GM20431 (cell line): ENCODE data around the gene C15orf39.

Source experiments
- in situ Hi-C: fragments of 300-500 bp; cut with MseI, MboI; formaldehyde crosslinking; loops from one replicate; pipeline ENCODE4 v1.15.0; 2020; ENCODE audit warnings: low sequenced_read_pairs; ENCODE audit not compliant: unreplicated experiment

C15orf39 gene

DNA sequence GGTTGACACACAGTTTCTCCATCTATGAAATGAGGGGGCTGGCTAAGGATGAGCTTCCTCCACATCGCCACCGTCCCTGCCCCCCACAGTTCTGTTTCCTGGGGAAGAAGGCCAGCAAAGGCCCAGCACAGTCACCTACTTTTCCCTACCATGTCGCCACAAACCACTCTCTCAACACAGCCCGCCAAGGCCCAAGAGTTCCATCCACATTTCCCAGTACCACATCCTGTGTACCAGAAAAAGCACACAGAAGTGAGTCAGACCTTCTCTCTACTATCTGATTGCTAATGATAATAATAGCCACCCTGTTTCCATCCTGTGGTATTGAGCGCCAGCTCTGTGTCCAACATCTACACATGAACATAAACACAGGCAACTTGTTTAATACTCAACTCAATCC lies 30.3 kb upstream of the C15orf39 start:
- in situ Hi-C loops, result no loop called here

DNA sequence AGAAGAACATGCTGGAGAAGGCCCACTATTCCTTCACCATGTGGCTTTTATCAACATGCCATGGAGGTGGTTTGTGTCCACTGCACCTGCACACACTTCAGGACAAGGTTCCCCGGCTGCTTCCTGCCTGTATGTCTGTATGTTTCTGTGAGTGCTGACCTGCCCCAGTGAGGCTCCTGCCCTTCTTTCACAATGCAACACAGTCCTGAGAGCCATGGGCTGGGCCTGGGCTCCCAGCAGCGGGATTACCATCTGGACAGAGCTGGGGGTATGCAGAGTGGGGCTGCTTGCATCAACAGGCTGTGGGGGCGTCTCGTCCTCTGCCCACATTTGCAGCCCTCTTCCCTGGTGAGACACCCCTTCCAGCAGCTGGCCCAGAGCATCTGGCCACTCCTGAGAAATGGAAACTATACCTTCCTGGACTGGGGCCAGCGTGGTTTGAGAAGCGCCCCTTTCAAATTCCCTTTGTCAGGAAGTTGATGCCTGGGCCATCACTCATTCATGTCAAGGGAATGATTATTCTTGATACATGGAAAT lies 29.3 kb upstream of the C15orf39 start:
- in situ Hi-C loops, result no loop called here

DNA sequence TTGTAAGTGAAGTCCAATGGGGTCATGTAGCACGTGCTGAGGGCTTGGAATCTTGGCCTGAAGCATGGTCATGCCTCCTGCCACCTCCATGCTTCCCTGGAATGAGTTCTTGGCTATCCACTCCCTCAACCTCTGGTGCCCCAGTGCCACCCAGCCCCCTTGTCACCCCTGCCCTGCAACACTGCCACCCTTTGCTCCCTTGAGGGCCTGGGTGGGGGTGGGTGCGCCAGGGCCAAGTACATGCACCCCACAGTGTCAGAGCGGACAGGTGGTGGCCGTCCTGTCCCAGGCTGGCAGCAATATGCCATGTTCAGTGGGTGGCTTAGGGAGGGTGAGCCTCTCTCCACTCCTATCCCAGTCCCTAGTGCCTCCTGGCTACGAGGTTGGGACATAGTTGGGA lies 27.6 kb upstream of the C15orf39 start:
- in situ Hi-C loops, result no loop called here

DNA sequence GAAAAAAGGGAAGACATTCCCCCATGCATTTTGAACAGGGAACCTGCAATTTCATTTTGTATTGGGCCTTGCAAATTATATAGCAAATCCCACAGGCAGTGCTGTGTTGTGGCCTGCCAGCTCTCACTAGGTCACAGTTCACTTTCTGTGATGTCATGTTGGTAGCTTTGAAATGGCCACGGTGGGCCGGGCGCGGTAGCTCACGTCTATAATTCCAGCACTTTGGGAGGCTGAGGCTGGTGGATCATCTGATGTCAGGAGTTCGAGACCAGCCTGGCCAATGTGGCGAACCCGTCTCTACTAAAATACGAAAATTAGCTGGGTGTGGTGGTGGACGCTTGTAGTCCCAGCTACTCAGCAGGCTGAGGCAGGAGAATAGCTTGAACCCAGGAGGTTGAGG lies 27.0 kb upstream of the C15orf39 start:
- in situ Hi-C loops, result no loop called here

DNA sequence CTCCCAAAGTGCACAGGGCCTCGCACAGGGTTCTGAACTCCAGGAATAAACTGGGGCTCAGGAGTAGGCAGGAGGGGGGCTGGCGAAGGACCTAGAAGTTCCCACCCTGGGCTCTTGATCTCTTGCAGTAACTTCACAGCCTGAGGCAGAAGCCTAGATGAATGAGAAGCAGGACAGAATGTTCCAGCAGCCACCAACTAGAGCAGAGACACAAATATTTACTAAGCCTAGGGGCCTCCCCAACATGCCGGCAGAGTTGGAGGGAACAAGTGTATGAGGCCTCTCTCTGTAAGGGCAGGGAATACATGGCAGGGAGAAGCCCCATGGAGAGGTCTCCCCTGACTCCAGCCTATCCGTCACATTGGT lies 25.3 kb upstream of the C15orf39 start:
- in situ Hi-C loops, result no loop called here

DNA sequence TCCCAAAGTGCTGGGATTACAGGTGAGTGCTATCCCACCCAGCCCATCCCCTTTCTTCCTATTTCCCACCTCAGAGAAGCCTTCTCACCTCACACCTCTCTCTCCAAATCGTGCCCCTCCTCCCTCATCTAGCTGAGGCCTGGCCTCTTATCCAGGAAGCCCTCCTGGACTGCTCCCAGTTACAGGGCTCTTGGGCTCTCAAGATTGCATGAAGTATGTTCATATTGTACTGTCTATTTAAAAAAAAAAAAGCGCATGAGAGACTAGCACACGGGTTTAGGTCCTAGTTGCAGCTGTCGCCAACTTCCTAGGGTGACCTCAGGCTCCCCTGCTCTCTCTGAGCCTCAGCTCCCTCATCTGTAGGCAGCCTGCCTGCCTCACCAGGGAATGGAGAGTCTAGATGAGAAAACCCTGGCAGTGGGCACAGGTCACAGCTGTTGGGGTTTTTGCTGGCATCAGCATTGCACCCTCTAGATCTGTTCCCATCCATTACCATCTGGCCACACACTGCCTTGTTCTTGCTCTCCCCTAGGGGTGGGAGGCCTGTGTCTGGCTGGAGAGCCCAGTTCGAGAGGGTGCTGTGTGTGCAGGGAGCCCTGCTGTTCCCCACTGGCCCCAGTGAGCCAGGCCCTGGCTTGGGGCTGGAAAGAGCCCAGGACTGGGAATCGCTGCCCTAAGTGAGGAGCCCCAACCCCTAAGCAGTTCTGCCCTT lies 24.2 kb upstream of the C15orf39 start:
- in situ Hi-C loops, result no loop called here

DNA sequence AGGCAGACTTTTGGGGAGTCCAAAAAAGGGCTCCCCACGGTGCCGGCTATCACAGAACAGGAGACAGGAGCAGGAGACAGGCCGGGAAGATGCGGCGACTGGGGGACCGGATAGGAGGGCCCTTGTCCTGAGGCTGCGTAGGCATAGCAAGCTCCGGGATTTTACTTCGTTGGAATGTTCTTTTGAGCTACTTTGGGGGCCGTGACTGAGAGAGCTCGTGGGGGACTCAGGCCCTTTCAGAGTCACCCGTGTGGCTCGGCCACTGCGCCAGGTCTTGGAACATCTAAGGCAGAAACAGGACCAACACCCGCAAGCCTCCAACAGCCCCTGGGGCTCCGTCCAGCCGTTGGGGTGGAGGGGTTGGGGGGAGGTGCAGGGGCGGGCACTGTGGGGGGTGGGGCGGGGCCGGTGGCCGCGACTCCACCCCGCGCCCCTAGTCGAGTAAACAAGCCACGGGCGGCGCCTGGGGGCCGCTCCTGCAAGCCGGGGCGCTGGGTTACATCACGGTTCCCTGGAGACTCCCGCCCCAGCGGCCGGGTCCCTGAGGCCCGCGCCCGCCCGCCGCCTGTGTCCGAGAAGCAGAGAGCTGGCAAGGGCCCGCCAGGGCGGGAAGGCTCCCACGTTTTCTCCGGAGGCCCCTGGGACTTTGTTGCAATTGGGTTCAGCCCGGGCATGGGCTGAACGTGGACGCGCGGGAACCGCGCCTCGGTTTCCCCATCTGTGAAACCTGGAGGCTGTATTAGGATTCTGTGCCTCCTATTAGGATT lies 23.3 kb upstream of the C15orf39 start:
- in situ Hi-C loops, result no loop called here

DNA sequence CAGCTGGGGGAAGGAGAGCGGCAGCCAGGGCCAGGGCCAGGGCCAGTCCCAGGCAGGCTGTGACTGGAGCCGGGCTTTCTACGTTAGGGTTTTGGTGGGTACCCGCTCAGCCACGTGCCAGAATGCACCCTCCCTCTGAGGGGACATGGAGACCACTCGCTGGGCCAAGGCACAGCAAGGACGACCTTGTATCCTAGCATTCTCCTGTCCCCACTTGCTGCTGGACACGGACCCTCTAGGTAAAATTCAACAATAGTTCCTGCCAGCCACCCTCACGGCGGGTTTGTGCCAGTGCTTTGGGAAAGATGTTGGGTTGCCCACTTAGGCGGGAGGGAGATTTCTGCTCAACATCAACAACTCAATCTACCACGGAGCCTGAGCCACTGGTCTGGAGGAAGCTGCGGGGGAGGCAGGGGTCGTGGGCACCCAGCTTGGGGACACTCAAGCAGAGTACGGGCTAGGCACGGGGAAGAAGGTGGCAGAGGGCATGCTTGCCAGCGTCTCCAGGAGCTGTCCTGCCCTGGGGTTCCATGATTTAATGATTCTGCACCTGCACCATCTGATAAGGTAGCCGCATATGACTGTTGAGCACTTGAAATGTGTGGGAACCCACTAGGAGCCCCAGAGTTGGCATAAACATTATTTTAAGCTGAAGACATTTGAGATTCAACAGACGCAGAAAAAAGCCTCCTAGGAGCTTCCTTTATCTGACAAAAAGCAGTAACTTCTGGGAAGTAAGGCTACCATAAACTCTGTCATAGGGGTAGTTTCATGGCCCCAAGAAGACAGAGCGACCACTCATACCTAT lies 22.5 kb upstream of the C15orf39 start:
- in situ Hi-C loops, result no loop called here

DNA sequence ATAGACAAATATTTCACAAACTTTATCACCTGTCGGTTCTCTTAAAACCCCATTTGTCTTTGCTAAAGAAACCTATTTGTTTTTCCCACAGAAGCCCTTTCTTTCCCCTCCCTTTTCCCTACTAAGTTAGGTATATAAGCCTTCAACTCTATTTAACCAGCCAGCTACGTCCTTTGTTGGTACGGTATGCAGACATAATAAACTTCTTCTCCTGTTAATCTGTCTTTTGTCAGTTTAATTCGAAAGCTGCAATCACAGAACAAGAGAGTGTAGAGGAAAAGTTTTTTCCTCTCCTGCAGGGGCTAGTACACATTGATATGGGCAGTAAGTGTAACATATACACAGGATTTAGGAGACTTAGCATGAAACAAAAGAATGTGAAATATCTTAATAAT lies 21.9 kb upstream of the C15orf39 start:
- in situ Hi-C loops, result no loop called here

DNA sequence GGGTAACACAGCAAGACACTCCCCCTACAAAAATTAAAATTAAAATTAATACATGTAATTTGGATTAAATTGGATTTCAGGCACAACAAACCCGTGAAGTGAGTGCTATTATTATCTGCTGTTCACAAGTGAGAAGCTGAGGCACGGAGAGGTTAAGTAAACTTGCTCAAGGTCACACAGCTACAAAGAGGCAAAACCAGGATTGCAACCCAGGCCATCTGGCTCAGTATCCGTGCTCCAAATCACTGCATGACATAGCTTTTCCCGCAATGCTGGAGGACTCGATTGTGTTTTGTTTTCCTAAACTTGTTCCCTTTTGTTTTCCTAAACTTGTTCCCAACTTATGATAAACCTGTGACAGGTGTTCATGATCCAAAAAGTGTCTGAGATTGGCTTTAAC lies 19.9 kb upstream of the C15orf39 start:
- in situ Hi-C loops, result no loop called here

DNA sequence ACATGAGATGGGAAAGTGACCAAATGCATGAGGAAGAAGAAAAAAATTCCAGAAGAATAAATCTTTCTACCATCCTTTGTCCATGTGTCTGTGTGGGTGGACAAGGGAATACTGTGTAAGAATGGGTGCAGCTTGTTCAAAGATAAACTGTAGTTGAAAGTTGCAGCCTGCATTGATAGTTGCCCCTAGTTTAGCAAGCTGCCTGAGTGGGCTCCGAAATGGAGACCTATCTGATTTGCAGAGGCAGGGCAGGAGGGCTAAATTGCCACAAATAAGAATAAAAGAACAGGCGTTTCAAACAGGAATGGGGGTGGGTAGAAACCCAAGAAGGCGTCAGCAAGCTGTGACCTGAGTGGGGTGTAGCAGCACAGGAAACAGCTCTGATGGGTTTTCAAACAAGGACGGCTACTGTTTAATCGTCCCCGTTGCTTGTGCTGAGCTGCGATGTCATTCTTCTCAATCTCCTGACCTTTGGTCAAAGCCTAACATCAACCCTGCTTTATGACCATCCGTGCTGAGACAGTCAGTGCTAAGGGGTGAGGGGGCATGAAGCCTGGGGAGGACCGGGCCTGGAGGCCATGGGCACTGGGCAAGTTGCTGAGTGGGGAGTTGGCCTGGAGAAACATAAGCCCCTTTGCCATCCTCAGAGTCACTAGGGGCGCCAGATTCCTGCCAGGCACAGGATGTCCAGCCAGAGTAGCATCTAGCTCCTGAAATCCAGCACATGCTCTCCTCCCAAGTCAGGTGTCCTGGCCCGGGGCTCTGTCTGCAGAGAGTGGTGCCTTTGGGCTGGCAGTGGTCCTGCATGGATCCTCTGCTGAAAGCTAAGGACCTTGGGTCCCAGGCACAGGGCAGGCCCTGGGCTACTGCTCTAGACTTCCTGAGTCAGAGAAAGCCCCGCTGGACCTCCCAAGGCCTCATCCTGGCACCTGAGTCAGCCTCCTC lies 19.2 kb upstream of the C15orf39 start:
- in situ Hi-C loops, result no loop called here

DNA sequence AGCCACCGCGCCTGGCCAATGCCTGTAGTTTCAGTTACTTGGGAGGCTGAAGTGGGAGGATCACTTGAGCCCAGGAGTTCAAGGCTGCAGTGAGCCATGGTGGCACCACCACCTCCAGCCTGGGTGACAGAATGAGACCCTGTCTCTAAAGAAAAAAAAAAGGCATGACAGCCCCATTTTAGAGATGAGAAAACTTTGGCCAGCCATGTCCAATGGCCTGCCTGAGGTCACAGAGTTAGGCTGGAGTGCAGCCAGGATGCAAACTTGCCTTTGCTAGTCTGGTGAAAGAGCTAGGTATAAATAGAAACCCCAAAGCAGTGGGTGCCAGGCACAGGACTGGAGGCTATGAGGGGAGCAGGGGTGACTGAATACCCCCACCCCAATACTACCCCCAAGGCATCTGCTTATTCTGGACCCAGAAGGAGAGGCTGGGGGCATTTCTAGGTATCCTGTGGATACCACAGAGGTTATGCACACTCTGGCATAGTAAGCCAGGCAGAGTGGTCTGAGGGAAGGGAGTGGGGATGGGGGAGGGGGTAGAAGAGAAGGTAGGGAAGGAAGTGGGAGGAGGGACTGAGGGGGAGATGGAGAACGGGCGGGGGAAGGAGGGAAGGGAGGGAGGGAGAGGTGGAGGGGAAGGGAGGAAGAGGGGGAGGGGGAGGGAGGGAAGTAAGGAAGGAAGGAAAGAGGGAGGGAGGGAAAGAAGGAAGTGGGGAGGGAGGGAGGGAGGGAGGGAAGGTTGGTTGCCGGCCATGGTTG lies 16.2 kb upstream of the C15orf39 start:
- in situ Hi-C loops, result no loop called here

DNA sequence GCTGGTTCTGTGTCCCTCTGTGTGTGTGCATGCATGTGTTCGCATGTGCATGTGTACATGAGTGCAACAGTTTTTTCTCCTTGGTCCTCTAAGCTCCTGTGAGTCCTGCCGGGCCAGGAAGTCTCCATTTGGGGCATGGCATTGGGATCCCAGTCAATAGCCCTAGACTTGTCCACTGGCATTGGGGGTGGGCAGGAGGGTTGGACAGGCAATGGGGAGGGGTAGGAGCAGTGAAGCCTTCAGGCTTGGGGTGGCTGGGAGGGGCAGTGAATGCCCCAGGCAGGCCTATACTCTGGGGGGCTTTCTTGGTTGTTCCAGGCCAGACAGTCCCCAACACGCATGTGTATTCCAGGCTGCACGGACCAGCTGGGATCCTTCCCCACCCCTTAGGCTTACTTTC lies 15.6 kb upstream of the C15orf39 start:
- in situ Hi-C loops, result no loop called here

DNA sequence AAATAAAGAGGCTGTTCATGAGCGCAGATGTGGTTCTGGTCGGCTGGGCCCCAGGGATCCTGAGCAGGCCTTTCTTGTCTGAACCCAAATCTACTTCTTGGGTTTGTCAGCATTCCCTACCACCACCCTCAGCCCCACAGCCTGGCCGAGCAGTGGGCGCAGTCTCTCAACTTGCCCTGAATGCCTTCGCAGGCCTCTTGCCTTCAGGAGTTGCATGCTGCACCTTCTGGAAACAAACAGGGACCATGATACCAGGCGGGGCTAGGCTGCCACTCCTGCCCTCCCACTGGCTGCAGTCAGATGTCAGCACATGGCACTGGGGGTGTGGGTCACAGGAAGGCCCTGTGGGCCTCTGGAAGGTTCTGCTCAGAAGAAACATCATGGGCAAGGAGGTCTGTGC lies 13.2 kb upstream of the C15orf39 start:
- in situ Hi-C loops, result no loop called here

DNA sequence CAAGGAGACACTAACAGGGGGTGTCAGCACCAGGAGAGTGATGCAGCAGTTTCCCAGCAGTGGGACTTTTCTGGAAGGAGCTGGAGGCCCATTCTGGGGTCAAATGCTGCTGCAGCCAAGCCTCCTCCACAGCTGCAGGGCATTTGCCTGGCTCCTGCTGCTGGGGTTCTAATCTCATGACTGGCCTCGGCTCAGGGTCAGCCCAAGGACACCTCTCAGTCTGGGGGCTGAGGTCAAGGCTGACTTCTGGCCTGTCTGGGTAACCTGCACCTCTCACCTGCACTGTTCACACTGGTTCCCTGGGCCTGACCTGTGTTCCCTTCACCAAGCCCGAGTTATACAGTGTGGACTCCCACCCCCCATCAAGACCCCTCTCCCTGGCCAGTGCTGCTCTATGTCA lies 10.4 kb upstream of the C15orf39 start:
- in situ Hi-C loops, result no loop called here

DNA sequence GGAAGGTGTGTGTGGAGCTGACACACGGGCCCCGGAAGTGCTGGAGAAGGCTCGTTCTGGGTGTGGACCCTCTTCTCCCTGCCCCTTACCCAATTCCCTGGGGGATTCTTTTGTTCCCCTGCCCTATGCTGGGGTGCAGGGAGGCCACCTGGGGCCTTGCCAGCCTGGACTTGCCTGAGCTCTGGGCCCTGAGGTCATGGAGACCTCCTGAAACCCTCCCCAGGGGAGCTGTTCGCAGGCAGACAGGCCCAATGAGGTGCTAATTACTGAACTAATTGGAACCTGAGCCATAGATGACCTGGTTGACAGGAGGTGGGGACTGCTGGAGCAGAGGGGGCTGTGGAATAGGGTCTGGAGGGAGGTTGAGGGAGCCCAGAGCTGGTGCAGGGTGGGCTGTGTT lies 9.4 kb upstream of the C15orf39 start:
- in situ Hi-C loops, result no loop called here

DNA sequence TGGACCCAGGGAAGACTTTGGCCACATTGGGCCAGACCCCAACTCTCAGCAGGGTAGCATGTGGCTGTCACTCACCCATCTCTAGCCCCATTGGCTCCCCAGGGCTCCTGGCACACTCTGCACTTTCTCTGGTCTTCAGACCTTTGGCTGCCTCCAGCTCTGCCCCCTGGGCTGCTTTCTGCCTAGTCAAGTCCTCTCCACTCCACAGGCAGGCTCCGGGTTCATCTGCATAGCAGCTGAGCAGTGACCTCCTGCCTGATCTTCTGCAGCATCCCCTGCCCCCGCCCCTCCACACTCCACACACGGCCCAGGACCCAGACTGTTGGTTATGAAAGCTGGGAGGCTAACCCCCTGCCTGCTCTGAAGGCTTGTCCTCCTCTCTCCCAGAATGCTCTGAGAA lies 8.4 kb upstream of the C15orf39 start:
- in situ Hi-C loops, result no loop called here

DNA sequence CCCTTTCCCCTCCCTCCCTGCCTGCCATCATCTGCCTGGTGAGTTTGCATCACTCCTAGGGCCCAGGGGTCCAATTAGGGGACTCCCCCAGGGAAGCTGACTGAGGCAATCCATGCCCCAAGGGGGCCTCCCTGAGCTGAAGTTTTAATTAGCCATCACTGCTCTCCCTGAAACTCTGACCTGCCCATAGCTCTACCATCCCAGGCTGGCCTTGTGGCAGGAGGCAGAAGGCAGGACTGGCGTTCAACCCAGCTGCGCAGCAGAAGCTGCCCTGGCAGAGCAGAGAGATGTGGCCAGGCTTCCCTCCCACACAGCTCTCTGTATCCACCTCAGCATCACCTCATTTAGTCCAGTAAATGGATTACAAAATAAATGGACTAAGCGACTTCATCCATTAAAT lies 7.7 kb upstream of the C15orf39 start:
- in situ Hi-C loops, result no loop called here

DNA sequence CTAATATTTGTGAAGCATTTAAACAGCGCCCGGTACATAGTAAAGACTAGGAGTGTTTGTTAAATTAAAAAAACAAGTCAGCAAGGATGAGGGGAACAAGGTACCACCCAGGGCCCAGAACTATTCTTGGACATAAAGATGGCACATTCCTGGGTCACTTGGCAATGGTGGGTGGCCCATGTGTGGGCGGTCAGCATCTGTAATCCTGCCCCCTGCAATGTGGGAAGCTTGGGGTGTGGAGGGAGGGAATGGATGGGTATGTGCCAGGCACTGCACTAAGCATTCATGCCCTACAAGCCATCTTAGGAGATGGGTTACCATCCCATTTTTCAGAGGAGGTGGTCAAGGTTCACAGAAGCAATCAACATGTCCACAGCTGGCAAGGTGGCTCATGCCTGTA lies 7.3 kb upstream of the C15orf39 start:
- in situ Hi-C loops, result no loop called here
